ENCODE measurements around the gene SPTLC3. TPM values are rescaled to one million over a fixed set of nuclear protein-coding genes. Genes with fewer than 3 reads are reported as not detected.

SPTLC3 gene
- total and polyA plus RNA-seq, 2 experiments from 2014 or later = 0.52 to 0.66 TPM

- Mint-ChIP-seq H3K36me3 (ENCODE audit: low read depth) (peaks cover 3% of the 10 kb centered on the region; the same call in 1 of the 3 replicates), H3K27ac (no peak overlapping the region), H3K4me1 (peaks cover 6% of the 10 kb centered on the region), H3K4me3 (no peak overlapping the region), H3K27me3 (ENCODE audit: insufficient read depth, low read depth, poor library complexity) (no peaks in the 10 kb centered on the region), H3K9me3 (peaks cover 1% of the 10 kb centered on the region; the same call in 2 of the 3 replicates)
- Histone ChIP-seq H3K36me3 (ENCODE audit: insufficient read depth) (no peaks in the 10 kb centered on the region), H3K79me2 (replicated peaks; ENCODE audit: insufficient read depth) (no peaks in the 10 kb centered on the region), H3K4me3 (no peak overlapping the region), H4K20me1 (replicated peaks; ENCODE audit: insufficient read depth) (no peaks in the 10 kb centered on the region), H3K4me2 (no peak overlapping the region), H3K27ac (ENCODE audit: low read depth) (no peak overlapping the region), H2AFZ (no peak overlapping the region), H3F3A (replicated peaks; ENCODE audit: low read depth) (no peaks in the 10 kb centered on the region), H3K27me3 (ENCODE audit: insufficient read depth) (no peaks in the 10 kb centered on the region), H3K9me2 (ENCODE audit: insufficient read depth) (no peaks in the 10 kb centered on the region), H3K4me1 (ENCODE audit: insufficient read depth) (no peaks in the 10 kb centered on the region)
- ATAC-seq (no peak), DNase-seq (ENCODE audit: low spot score) (no peak)
- TF ChIP-seq ZNF462 (CRISPR knock-in tag; IDR thresholded peaks at IDR 0.05) (no peak), STAT1 (IDR thresholded peaks at IDR 0.05; ENCODE audit: unreplicated experiment) (no peak), POLR2AphosphoS5 (IDR thresholded peaks at IDR 0.05; ENCODE audit: low read depth) (no peak), ZNF114 (CRISPR knock-in tag; IDR thresholded peaks at IDR 0.05) (no peak), ZNF331 (CRISPR knock-in tag; IDR thresholded peaks at IDR 0.05; ENCODE audit: low read depth) (no peak), CREB1 (CRISPR knock-in tag; IDR thresholded peaks at IDR 0.05; ENCODE audit: low read depth) (no peak), REST (IDR thresholded peaks at IDR 0.05; ENCODE audit: unreplicated experiment) (no peak), EZH2 (IDR thresholded peaks at IDR 0.05; ENCODE audit: low read depth, unreplicated experiment) (no peak), NANOG (IDR thresholded peaks at IDR 0.05; ENCODE audit: borderline replicate concordance) (no peak), JUNB (IDR thresholded peaks at IDR 0.05; ENCODE audit: unreplicated experiment) (no peak), ETS1 (IDR thresholded peaks at IDR 0.05) (no peak), EZH2phosphoT487 (IDR thresholded peaks at IDR 0.05; ENCODE audit: unreplicated experiment) (no peak), CTCF (conservative IDR thresholded peaks at IDR 0.05; ENCODE audit: low read depth in 2 of 2) (no peak)
Measured at GRCh38 chr20:12963416-12963815, 45.4 kb upstream of the SPTLC3 start.
